HL-60 (cell line): ENCODE data around the gene CREB5.

Experiments used
- DNase-seq, 2 experiments: peaks; one replicate each; pipeline ENCODE4 v3.0.0-alpha.2; 2010 to 2020; ENCODE audit warnings: low read depth in 1 of 2, low spot score in 1 of 2
- H3K27ac ChIP-seq: fragments of 250-450 bp; sonication (Bioruptor Pico); replicated peaks from 2 replicates; pipeline ENCODE4 v1.5.1; 2020; ENCODE audit warnings: mild to moderate bottlenecking, moderate library complexity
- H3K27me3 ChIP-seq: fragments of 250-450 bp; sonication (Bioruptor Pico); 2 replicates; pipeline ENCODE4 v1.5.1; 2021; ENCODE audit warnings: mild to moderate bottlenecking, moderate library complexity; ENCODE audit not compliant: insufficient read depth, poor library complexity, severe bottlenecking
- H3K4me3 ChIP-seq: replicated peaks from 2 replicates; pipeline ENCODE4 v1.5.1; 2011; ENCODE audit warnings: mild to moderate bottlenecking, control low read depth, low read length; ENCODE audit not compliant: insufficient read depth
- CTCF ChIP-seq: IDR thresholded peaks from one replicate; pipeline ENCODE4 v1.5.1; 2011; ENCODE audit warnings: low read length, control low read depth, inconsistent platforms; ENCODE audit not compliant: insufficient read depth
- GABPA ChIP-seq: IDR thresholded peaks from 2 replicates; pipeline ENCODE4 v1.6.1; 2012; ENCODE audit warnings: low read depth
- POLR2AphosphoS5 ChIP-seq: IDR thresholded peaks from 2 replicates; pipeline ENCODE4 v1.6.1; 2012; ENCODE audit warnings: low read depth
- REST ChIP-seq: IDR thresholded peaks from 2 replicates; pipeline ENCODE4 v1.6.1; 2012; ENCODE audit warnings: low read depth; ENCODE audit not compliant: insufficient replicate concordance
- SPI1 ChIP-seq: IDR thresholded peaks from 2 replicates; pipeline ENCODE4 v1.6.1; 2012; ENCODE audit warnings: low read depth, mild to moderate bottlenecking, borderline replicate concordance

Gene CREB5

GRCh38 chr7:28837216-28837615 lies 424.9 kb downstream of the CREB5 start:
- DNase-seq: no peak
- TF ChIP-seq SPI1 (no peak), POLR2AphosphoS5 (no peak), REST (no peak), GABPA (no peak), CTCF (no peak)
- Histone ChIP-seq H3K27me3 (no peaks in the 10 kb centered on the region), H3K4me3 (no peak overlapping the region), H3K27ac (no peak overlapping the region)

GRCh38 chr7:28840592-28840995 lies 428.3 kb downstream of the CREB5 start:
- TF ChIP-seq GABPA: no peak
- TF ChIP-seq CTCF: peak; percentile 15
- TF ChIP-seq REST: no peak
- no peak for TF ChIP-seq POLR2AphosphoS5
- no peak for DNase-seq
- H3K27me3 ChIP-seq: peaks cover 2% of the 10 kb centered on the region

DNA sequence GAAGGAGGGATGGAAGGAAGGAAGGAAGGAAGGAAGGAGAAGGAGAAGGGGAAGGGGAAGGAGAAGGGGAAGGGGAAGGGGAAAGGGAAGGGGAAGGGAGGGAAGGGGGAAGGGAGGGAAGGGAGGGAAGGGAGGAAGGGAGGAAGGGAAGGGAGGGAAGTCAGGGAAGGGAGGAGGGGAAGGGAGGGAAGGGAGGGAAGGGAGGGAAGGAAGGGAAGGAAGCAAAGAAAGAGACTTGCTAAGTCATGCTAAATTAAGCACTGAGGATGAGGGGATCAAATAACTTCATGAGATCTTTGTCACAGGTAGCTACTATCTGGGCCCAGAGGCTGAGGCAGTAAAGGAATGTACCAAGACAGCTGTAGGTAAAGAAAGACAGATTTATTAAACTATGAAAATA lies 429.4 kb downstream of the CREB5 start:
- TF ChIP-seq REST (no peak), POLR2AphosphoS5 (no peak), CTCF (no peak), SPI1 (no peak), GABPA (no peak)
- peaks cover 2% of the 10 kb centered on the region for H3K27me3 ChIP-seq
- no peak overlapping the region for H3K27ac ChIP-seq
- no peak for DNase-seq
- H3K4me3 ChIP-seq: no peak overlapping the region

More at GRCh38 chr7:28840592-28840995, 428.3 kb downstream of the CREB5 start:
- no peak overlapping the region for H3K4me3 ChIP-seq
- H3K27ac ChIP-seq: no peak overlapping the region
